GM23248 (cell line): Measurements from ENCODE around the gene AP1AR. TPM values are rescaled to one million over a fixed set of nuclear protein-coding genes. Genes with fewer than 3 reads are reported as not detected.
"Not testable (repeated sequence)": the region's sequence is repeated elsewhere in the genome, so short reads cannot be mapped to it uniquely, and the experiment has no call there.

Experiments used
- DNase-seq: peaks from one replicate; pipeline ENCODE4 v3.0.0-alpha.2; 2015
- H2AFZ ChIP-seq: fragments of 200-600 bp; sonication (generic); 2 replicates; pipeline ENCODE4 v1.6.1; 2016; ENCODE audit warnings: antibody characterized with exemption
- H3F3A ChIP-seq: fragments of 200-600 bp; sonication (generic); 2 replicates; pipeline ENCODE4 v1.6.1; 2016; ENCODE audit warnings: mild to moderate bottlenecking, antibody characterized with exemption, mixed run types; ENCODE audit not compliant: insufficient read depth
- H3K27ac ChIP-seq: fragments of 200-600 bp; sonication (generic); 2 replicates; pipeline ENCODE4 v1.5.1; 2016; ENCODE audit warnings: mild to moderate bottlenecking
- H3K27me3 ChIP-seq: fragments of 200-600 bp; sonication (generic); replicated peaks from 2 replicates; pipeline ENCODE4 v1.6.1; 2016; ENCODE audit warnings: mild to moderate bottlenecking; ENCODE audit not compliant: insufficient read depth
- H3K36me3 ChIP-seq: fragments of 200-600 bp; sonication (generic); 2 replicates; pipeline ENCODE4 v1.6.1; 2016; ENCODE audit warnings: low read depth, mild to moderate bottlenecking
- H3K4me1 ChIP-seq: fragments of 200-600 bp; sonication (generic); 2 replicates; pipeline ENCODE4 v1.6.1; 2016; ENCODE audit warnings: mild to moderate bottlenecking; ENCODE audit not compliant: insufficient read depth
- H3K4me2 ChIP-seq: fragments of 200-600 bp; sonication (generic); one replicate; pipeline ENCODE4 v1.6.1; 2016; ENCODE audit warnings: mild to moderate bottlenecking; ENCODE audit not compliant: unreplicated experiment
- H3K4me3 ChIP-seq: fragments of 200-600 bp; sonication (generic); 2 replicates; pipeline ENCODE4 v1.5.1; 2016; ENCODE audit warnings: mild to moderate bottlenecking
- H3K79me2 ChIP-seq: fragments of 200-600 bp; sonication (generic); 2 replicates; pipeline ENCODE4 v1.6.1; 2016; ENCODE audit warnings: mild to moderate bottlenecking; ENCODE audit not compliant: insufficient read depth
- H3K9ac ChIP-seq: fragments of 200-600 bp; sonication (generic); 2 replicates; pipeline ENCODE4 v1.6.1; 2016; ENCODE audit warnings: mild to moderate bottlenecking
- H3K9me2 ChIP-seq: fragments of 200-600 bp; sonication (generic); 2 replicates; pipeline ENCODE4 v1.6.1; 2016; ENCODE audit warnings: mixed run types, mild to moderate bottlenecking, moderate library complexity; ENCODE audit not compliant: insufficient read depth
- H3K9me3 ChIP-seq: fragments of 200-600 bp; sonication (generic); one replicate; pipeline ENCODE4 v1.6.1; 2017; ENCODE audit warnings: low read depth
- H4K20me1 ChIP-seq: fragments of 200-600 bp; sonication (generic); 2 replicates; pipeline ENCODE4 v1.6.0; 2016; ENCODE audit not compliant: insufficient read depth
- EZH2 ChIP-seq: fragments of 200-600 bp; sonication (generic); IDR thresholded peaks from 2 replicates; pipeline ENCODE4 v1.6.1; 2018; ENCODE audit warnings: antibody characterized with exemption, mild to moderate bottlenecking; ENCODE audit not compliant: insufficient read depth, poor library complexity, severe bottlenecking
- EZH2phosphoT487 ChIP-seq: fragments of 200-600 bp; sonication (generic); IDR thresholded peaks from 2 replicates; pipeline ENCODE4 v1.6.1; 2018; ENCODE audit warnings: antibody characterized with exemption, moderate library complexity, mild to moderate bottlenecking, low read depth; ENCODE audit not compliant: insufficient read depth
- WGBS, 2 experiments: methylation state at CpG; one replicate each; pipeline ENCODE4 v1.1.6; 2015 to 2017; ENCODE audit warnings: low lambda C conversion rate in 2 of 2, low coverage in 1 of 2; ENCODE audit errors: missing lambda C conversion rate in 2 of 2; 5-methylcytosine and 5-hydroxymethylcytosine counted together
- in situ Hi-C: fragments of 300-500 bp; cut with MboI; formaldehyde crosslinking; loops from 2 replicates; pipeline ENCODE4 v1.15.0; 2020
- polyA plus RNA-seq: library from polyadenylated mRNA; unstranded; fragments of >200 nt; fragmentation: Nextera tagmentation; extraction: Ambion mirVana; gene quantifications from 2 replicates; pipeline ENCODE4 v1.2.1, GENCODE V29; 2016
- total RNA-seq: library from RNA; depleted of rRNA; stranded (reverse); fragments of >200 nt; shearing (Covaris generic); gene quantifications from 2 replicates; pipeline ENCODE4 v1.2.3, GENCODE V29; 2014

The AP1AR gene
- total and polyA plus RNA-seq, 2 experiments from 2014 or later, result 20.4 to 21.3 TPM

GRCh38 chr4:112299721-112300120 is 68.1 kb downstream of the AP1AR start:
- H3K9ac ChIP-seq, result no peak overlapping the region
- 73 to 76% methylated on average over 4 of the region's 4 CpGs for WGBS, 2 experiments
- DNase-seq, result no peak
- no peaks in the 10 kb centered on the region for H3K9me2 ChIP-seq
- H3K4me3 ChIP-seq, result no peak overlapping the region
- H3K4me2 ChIP-seq, result no peak overlapping the region
- no peaks in the 10 kb centered on the region for H3K27me3 ChIP-seq
- no peaks in the 10 kb centered on the region for H3K9me3 ChIP-seq
- H3K27ac ChIP-seq, result no peak overlapping the region
- H2AFZ ChIP-seq, result no peak overlapping the region
- H4K20me1 ChIP-seq, result no peaks in the 10 kb centered on the region
- H3K79me2 ChIP-seq, result peaks cover 21% of the 10 kb centered on the region
- TF ChIP-seq EZH2, result no peak
- no peak for TF ChIP-seq EZH2phosphoT487
- in situ Hi-C loops, result no loop called here
- no peaks in the 10 kb centered on the region for H3K36me3 ChIP-seq
- H3K4me1 ChIP-seq, result peaks cover 14% of the 10 kb centered on the region
- H3F3A ChIP-seq, result peaks cover 7% of the 10 kb centered on the region

- Histone ChIP-seq H3F3A (no peaks in the 10 kb centered on the region), H3K9me2 (no peaks in the 10 kb centered on the region), H4K20me1 (no peaks in the 10 kb centered on the region), H3K9ac (no peak overlapping the region), H3K27ac (no peak overlapping the region), H3K4me1 (peaks cover 8% of the 10 kb centered on the region; the same call in 1 of the 2 replicates), H3K4me2 (no peak overlapping the region), H3K79me2 (peaks cover 21% of the 10 kb centered on the region), H3K36me3 (no peaks in the 10 kb centered on the region), H3K9me3 (no peaks in the 10 kb centered on the region), H3K4me3 (no peak overlapping the region), H3K27me3 (no peaks in the 10 kb centered on the region), H2AFZ (no peak overlapping the region)
- in situ Hi-C loops, result no loop called here
- no peak for DNase-seq
- 73 to 76% methylated on average over 5 of the region's 5 CpGs for WGBS, 2 experiments
- TF ChIP-seq EZH2 (no peak), EZH2phosphoT487 (no peak)
These were observed 71.0 kb downstream of the AP1AR start for GRCh38 chr4:112302320-112303274.

GRCh38 chr4:112305477-112305876 is 73.9 kb downstream of the AP1AR start:
- H3K9me2 ChIP-seq, DNase-seq, H3K36me3 ChIP-seq, H3K79me2 ChIP-seq, H3K9me3 ChIP-seq, H3K4me2 ChIP-seq, H2AFZ ChIP-seq, H3K27ac ChIP-seq, H3K27me3 ChIP-seq, in situ Hi-C loops, H3K4me3 ChIP-seq, H3K9ac ChIP-seq, H4K20me1 ChIP-seq, H3K4me1 ChIP-seq, H3F3A ChIP-seq: not testable (repeated sequence)
- 64 to 100% methylated on average over 2 to 3 of the region's 3 CpGs for WGBS, 2 experiments

- peak; percentile 53 for DNase-seq
- Histone ChIP-seq H3K4me2 (peak overlapping the region; percentile 39), H3K4me3 (peak overlapping the region; percentile 23), H2AFZ (0 out of 2 replicates have a peak overlapping the region, but pooled peaks have one; percentile 38)
- H3K79me2 ChIP-seq, H3K9me3 ChIP-seq, H4K20me1 ChIP-seq, H3K4me1 ChIP-seq, in situ Hi-C loops, H3K27me3 ChIP-seq, H3K9ac ChIP-seq, H3K36me3 ChIP-seq, H3K27ac ChIP-seq, H3K9me2 ChIP-seq, H3F3A ChIP-seq: not testable (repeated sequence)
- WGBS, 2 experiments, result 11 to 12% methylated on average over 12 of the region's 12 CpGs
These were observed 77.7 kb downstream of the AP1AR start for GRCh38 chr4:112309263-112309791.
